ENCODE results near the gene OPRM1.

GRCh38 chr6:154039231-154039842 lies at the start of gene OPRM1:
- TF ChIP-seq CTCF (IDR thresholded peaks at IDR 0.05; ENCODE audit: low read depth, low read length) (no peak), EZH2phosphoT487 (IDR thresholded peaks at IDR 0.05; ENCODE audit: low read depth) (no peak)

All from OCI-LY3 (cell line).